Naive thymus-derived CD8-positive, alpha-beta T cell (primary cell): ENCODE results near the gene VAMP8. TPM values are rescaled to one million over a fixed set of nuclear protein-coding genes. Genes with fewer than 3 reads are reported as not detected.
"Not testable (repeated sequence)": the region's sequence is repeated elsewhere in the genome, so short reads cannot be mapped to it uniquely, and the experiment has no call there.

Experiments
- ATAC-seq, 2 donors: fragments of 150-1000 bp; cut with Tn5 transposase in 1 of 2; sonication (Bioruptor Pico), chemical (Tn5 transposase) in 1 of 2; 1 replicate in 1 of 2; 2 replicates in 1 of 2; pipeline ENCODE4 v1.10.0; 2021; ENCODE audit warnings: mild to moderate bottlenecking in 2 of 2, moderate library complexity in 2 of 2
- POLR2A ChIA-PET: fragments of 350-600 bp; sonication (Branson Sonifier 250); formaldehyde crosslinking; loops from one replicate; lab custom pipeline; 2021; ENCODE audit warnings: antibody characterized with exemption; lab: Charles Lee
- DNase-seq, 10 donors: peaks; one replicate each; pipeline versions ENCODE4 v3.0.0 to v3.0.0-alpha.2; 2020 to 2022
- H3K27ac Mint-ChIP-seq, 10 donors: one replicate each; pipeline ENCODE4 v1.8.0; 2020 to 2022; ENCODE audit warnings: mild to moderate bottlenecking in 10 of 10, mixed read lengths in 10 of 10, moderate library complexity in 4 of 10, inconsistent platforms in 1 of 10
- H3K27me3 Mint-ChIP-seq, 5 donors: one replicate each; pipeline ENCODE4 v1.8.0; 2021 to 2022; ENCODE audit warnings: mixed read lengths in 5 of 5
- H3K36me3 Mint-ChIP-seq, 3 donors: one replicate each; pipeline ENCODE4 v1.8.0; 2020 to 2022; ENCODE audit warnings: mixed read lengths in 3 of 3, mild to moderate bottlenecking in 2 of 3, inconsistent platforms in 1 of 3
- H3K4me1 Mint-ChIP-seq, 4 donors: one replicate each; pipeline ENCODE4 v1.8.0; 2021 to 2022; ENCODE audit warnings: mixed read lengths in 4 of 4
- H3K4me3 Mint-ChIP-seq, 10 donors: one replicate each; pipeline ENCODE4 v1.8.0; 2020 to 2022; ENCODE audit warnings: mild to moderate bottlenecking in 10 of 10, mixed read lengths in 10 of 10, moderate library complexity in 6 of 10, inconsistent platforms in 1 of 10
- H3K9me3 Mint-ChIP-seq, 9 donors: one replicate each; pipeline ENCODE4 v1.8.0; 2020 to 2022; ENCODE audit warnings: mixed read lengths in 9 of 9, mild to moderate bottlenecking in 3 of 9, inconsistent platforms in 1 of 9, moderate library complexity in 1 of 9
- polyA plus RNA-seq, 3 donors: library from polyadenylated mRNA; unstranded; fragments of 300-500 nt; fragmentation: Illumina TruSeq; gene quantifications; one replicate each; pipeline ENCODE4 v1.2.3, GENCODE V29; 2021
- total RNA-seq, 8 experiments: library from RNA in 2 of 8; stranded (reverse) in 2 of 8; gene quantifications; one replicate each; pipeline ENCODE4 v1.2.3 and lab custom pipeline; 2021 to 2026

The VAMP8 gene
- total and polyA plus RNA-seq, 5 experiments from 2014 or later, result 71.4 to 405 (median 321) TPM

GRCh38 chr2:85613717-85614515, 36.5 kb downstream of the VAMP8 start:
- no peak for ATAC-seq
- H3K27ac Mint-ChIP-seq, result peak overlapping the region in 5 of 10 donors; percentile 20 to 78 (median 50)

GRCh38 chr2:85614757-85615156, 37.4 kb downstream of the VAMP8 start:
- H3K36me3 Mint-ChIP-seq, result peaks cover 0 to 24% (median 0%) of the 10 kb centered on the region in 3 donors
- H3K4me1 Mint-ChIP-seq, result peaks cover 6 to 47% (median 32%) of the 10 kb centered on the region in 4 donors
- peak overlapping the region in 4 of 10 donors; percentile 34 to 61 (median 52) for H3K27ac Mint-ChIP-seq
- POLR2A ChIA-PET, result interaction anchor here (0.8 to 2.7 kb wide), 6 partner anchors 8 to 31 kb away, joined by 3 to 10 read pairs (median 6); partner anchors contain the start of genes RNF181, TMEM150A and VAMP5
- not testable (repeated sequence) for DNase-seq, ATAC-seq, H3K9me3 Mint-ChIP-seq, H3K27me3 Mint-ChIP-seq
- peak overlapping the region in 3 of 10 donors; percentile 42 to 60 (median 48) for H3K4me3 Mint-ChIP-seq

More at GRCh38 chr2:85613717-85614515, 36.5 kb downstream of the VAMP8 start:
- no peaks in the 10 kb centered on the region for H3K9me3 Mint-ChIP-seq
- peak overlapping the region in 5 of 10 donors; percentile 3 to 69 (median 46) for H3K4me3 Mint-ChIP-seq
- H3K4me1 Mint-ChIP-seq, result peaks cover 7 to 49% (median 33%) of the 10 kb centered on the region in 4 donors
- peaks cover 0 to 21% (median under 1%) of the 10 kb centered on the region in 3 donors for H3K36me3 Mint-ChIP-seq
- POLR2A ChIA-PET, result interaction anchor here (0.6 to 2.8 kb wide), 5 partner anchors 10 to 75 kb away, joined by 3 to 23 read pairs (median 3); partner anchors contain the start of genes MAT2A and TMEM150A
- DNase-seq, result no peak
- no peaks in the 10 kb centered on the region for H3K27me3 Mint-ChIP-seq

GRCh38 chr2:85615413-85615728, 38.0 kb downstream of the VAMP8 start:
- H3K4me1 Mint-ChIP-seq, result peaks cover 6 to 43% (median 30%) of the 10 kb centered on the region in 4 donors
- peak overlapping the region in 9 of 10 donors; percentile 55 to 98 (median 96) for H3K27ac Mint-ChIP-seq
- POLR2A ChIA-PET, result interaction anchor here (0.7 to 2.7 kb wide), 10 partner anchors 9 to 288 kb away, joined by 3 to 10 read pairs (median 6); partner anchors contain the start of genes MAT2A, RNF181, TGOLN2 and TMEM150A
- H3K4me3 Mint-ChIP-seq, result peak overlapping the region in 6 of 10 donors; percentile 94 to 98 (median 96)
- peaks cover 0 to 23% (median 0%) of the 10 kb centered on the region in 3 donors for H3K36me3 Mint-ChIP-seq
- no peaks in the 10 kb centered on the region for H3K9me3 Mint-ChIP-seq
- ATAC-seq, result no peak
- no peak for DNase-seq
- no peaks in the 10 kb centered on the region for H3K27me3 Mint-ChIP-seq

DNA sequence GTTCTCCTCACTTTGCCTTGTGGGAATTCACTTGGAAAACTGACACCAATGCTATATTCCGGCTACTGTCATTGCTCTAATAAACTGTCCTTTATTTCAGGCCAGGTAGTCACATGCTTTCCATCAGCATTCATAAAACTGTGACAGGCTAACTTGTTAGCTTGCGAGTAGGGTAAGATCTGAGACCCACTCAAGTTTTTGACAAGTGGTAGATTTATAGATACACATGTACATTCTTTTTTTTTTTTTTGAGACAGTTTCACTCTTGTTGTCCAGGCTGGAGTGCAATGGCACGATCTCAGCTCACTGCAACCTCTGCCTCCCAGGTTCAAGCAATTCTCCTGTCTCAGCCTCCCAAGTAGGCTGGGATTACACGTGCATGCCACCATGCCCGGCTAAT, 40.3 kb downstream of the VAMP8 start:
- not testable (repeated sequence) for H3K27me3 Mint-ChIP-seq, ATAC-seq, DNase-seq, H3K9me3 Mint-ChIP-seq
- H3K4me3 Mint-ChIP-seq, result peak overlapping the region; percentile 33 to 99 (median 96)
- peaks cover 4 to 35% (median 22%) of the 10 kb centered on the region in 4 donors for H3K4me1 Mint-ChIP-seq
- POLR2A ChIA-PET, result interaction anchor here (0.6 to 2.3 kb wide), 3 partner anchors 9 to 79 kb away, joined by 3 to 7 read pairs (median 4); partner anchors contain the start of gene MAT2A
- peaks cover 0 to 40% (median 5%) of the 10 kb centered on the region in 3 donors for H3K36me3 Mint-ChIP-seq
- peak overlapping the region in 8 of 10 donors; percentile 22 to 96 (median 61) for H3K27ac Mint-ChIP-seq

- Mint-ChIP-seq H3K9me3 (no peaks in the 10 kb centered on the region), H3K36me3 (peaks cover 0 to 57% (median 7%) of the 10 kb centered on the region in 3 donors), H3K4me3 (no peak overlapping the region), H3K4me1 (peaks cover 6 to 35% (median 23%) of the 10 kb centered on the region in 4 donors), H3K27ac (peak overlapping the region in 1 of 10 donors; percentile 65), H3K27me3 (no peaks in the 10 kb centered on the region)
- ATAC-seq (no peak), DNase-seq (no peak)
- POLR2A ChIA-PET, result interaction anchor here (1.2 to 1.6 kb wide), 2 partner anchors 9 to 24 kb away, joined by 3 to 5 read pairs; partner anchors contain the start of gene RNF181
Observed at GRCh38 chr2:85619617-85620016, 42.2 kb downstream of the VAMP8 start.

- POLR2A ChIA-PET, result interaction anchor here (1.4 kb wide), 1 partner anchor 9 kb away, joined by 3 read pairs; the partner anchor contains the start of gene C2orf68
- Mint-ChIP-seq H3K9me3 (no peaks in the 10 kb centered on the region), H3K36me3 (peaks cover 0 to 74% (median 9%) of the 10 kb centered on the region in 3 donors), H3K4me1 (peaks cover 4 to 31% (median 19%) of the 10 kb centered on the region in 4 donors), H3K27me3 (no peaks in the 10 kb centered on the region), H3K27ac (peak overlapping the region in 1 of 10 donors; percentile 60), H3K4me3 (no peak overlapping the region)
- ATAC-seq, result no peak
- DNase-seq, result no peak
Observed at GRCh38 chr2:85621338-85621737, 44.0 kb downstream of the VAMP8 start.

- Mint-ChIP-seq H3K27me3 (no peaks in the 10 kb centered on the region), H3K27ac (peak overlapping the region in 3 of 10 donors; percentile 18 to 38 (median 34)), H3K4me3 (no peak overlapping the region), H3K9me3 (no peaks in the 10 kb centered on the region), H3K4me1 (peaks cover 6 to 22% (median 16%) of the 10 kb centered on the region in 4 donors), H3K36me3 (peaks cover 0 to 88% (median 14%) of the 10 kb centered on the region in 3 donors)
- ATAC-seq, result no peak
- POLR2A ChIA-PET, result no interaction called here
- DNase-seq, result no peak
Observed at GRCh38 chr2:85623991-85624390, 46.6 kb downstream of the VAMP8 start.

GRCh38 chr2:85628658-85629057, 51.3 kb downstream of the VAMP8 start:
- POLR2A ChIA-PET, result interaction anchor here (0.6 to 2.0 kb wide), 6 partner anchors 8 to 477 kb away, joined by 3 to 7 read pairs (median 4); partner anchors contain the start of genes POLR1A, PTCD3 and RNF181
- DNase-seq (peak in 2 of 10 donors; percentile 23 to 46), ATAC-seq (peak; percentile 84 to 94)
- no peaks in the 10 kb centered on the region for H3K9me3 Mint-ChIP-seq
- H3K4me3 Mint-ChIP-seq, result peak overlapping the region in 4 of 10 donors; percentile 26 to 45 (median 42)
- peaks cover 8 to 20% (median 18%) of the 10 kb centered on the region in 4 donors for H3K4me1 Mint-ChIP-seq
- H3K27me3 Mint-ChIP-seq, result no peaks in the 10 kb centered on the region
- H3K36me3 Mint-ChIP-seq, result peaks cover 0 to 96% (median 28%) of the 10 kb centered on the region in 3 donors
- H3K27ac Mint-ChIP-seq, result peak overlapping the region; percentile 24 to 91 (median 84)

- Mint-ChIP-seq H3K9me3 (no peaks in the 10 kb centered on the region), H3K36me3 (peaks cover 5 to 94% (median 24%) of the 10 kb centered on the region in 3 donors), H3K4me1 (peaks cover 13 to 30% (median 28%) of the 10 kb centered on the region in 4 donors), H3K27me3 (no peaks in the 10 kb centered on the region), H3K4me3 (no peak overlapping the region), H3K27ac (peak overlapping the region in 2 of 10 donors; percentile 40 to 53)
- ATAC-seq (no peak), DNase-seq (no peak)
- POLR2A ChIA-PET, result interaction anchor here (1.0 kb wide), 1 partner anchor 79 kb away, joined by 4 read pairs; no protein-coding TSS in a partner anchor
Observed at GRCh38 chr2:85631316-85631715, 53.9 kb downstream of the VAMP8 start.

Other genes starting within 250 kb of the VAMP8 start
- gene TGOLN2, start 249.6 kb upstream of the VAMP8 start, total RNA-seq, result 100 to 1,000 TPM; 215 to 227 TPM
- gene TGOLN2, start 249.6 kb upstream of the VAMP8 start, polyA plus RNA-seq, result 10 to 100 TPM; 55.6 to 80.0 (median 65.1) TPM
- gene RETSAT, start 223.1 kb upstream of the VAMP8 start, total RNA-seq, result 10 to 100 TPM; 21.3 to 25.6 TPM
- 10 to 100 TPM in 1 of 3 donors, 1 to 10 TPM in 2; 6.6 to 15.1 (median 9.9) TPM for gene RETSAT, start 223.1 kb upstream of the VAMP8 start, polyA plus RNA-seq
- gene ELMOD3, start 222.8 kb upstream of the VAMP8 start, total RNA-seq, result 10 to 100 TPM; 27.7 to 29.3 TPM
- gene ELMOD3, start 222.8 kb upstream of the VAMP8 start, polyA plus RNA-seq, result 10 to 100 TPM in 2 of 3 donors, 1 to 10 TPM in 1; 6.3 to 14.5 (median 11.8) TPM
- gene CAPG, start 167.2 kb upstream of the VAMP8 start, total RNA-seq, result 1 to 10 TPM; 5.7 to 8.0 TPM
- 10 to 100 TPM; 15.7 to 18.6 (median 16.8) TPM for gene CAPG, start 167.2 kb upstream of the VAMP8 start, polyA plus RNA-seq
- gene SH2D6, start 158.9 kb upstream of the VAMP8 start, total RNA-seq, result 1 to 10 TPM; 1.3 to 2.2 TPM
- gene SH2D6, start 158.9 kb upstream of the VAMP8 start, polyA plus RNA-seq, result not detected
- 100 to 1,000 TPM; 192 to 205 TPM for gene MAT2A, start 38.4 kb upstream of the VAMP8 start, total RNA-seq
- gene MAT2A, start 38.4 kb upstream of the VAMP8 start, polyA plus RNA-seq, result 100 to 1,000 TPM in 1 of 3 donors, 10 to 100 TPM in 2; 68.1 to 103 (median 73.0) TPM
- 10 to 100 TPM; 30.9 to 35.8 TPM for gene GGCX, start 16.1 kb upstream of the VAMP8 start, total RNA-seq
- 10 to 100 TPM; 10.4 to 14.6 (median 14.0) TPM for gene GGCX, start 16.1 kb upstream of the VAMP8 start, polyA plus RNA-seq
- 10 to 100 TPM; 24.6 to 24.7 TPM for gene VAMP5, start 6.8 kb downstream of the VAMP8 start, total RNA-seq
- 100 to 1,000 TPM; 135 to 143 (median 139) TPM for gene VAMP5, start 6.8 kb downstream of the VAMP8 start, polyA plus RNA-seq
- 10 to 100 TPM; 66.0 to 73.8 TPM for gene RNF181, start 18.2 kb downstream of the VAMP8 start, total RNA-seq
- 100 to 1,000 TPM; 165 to 206 (median 173) TPM for gene RNF181, start 18.2 kb downstream of the VAMP8 start, polyA plus RNA-seq
- gene TMEM150A, start 25.1 kb downstream of the VAMP8 start, total RNA-seq, result 10 to 100 TPM; 14.1 to 15.9 TPM
- gene TMEM150A, start 25.1 kb downstream of the VAMP8 start, polyA plus RNA-seq, result 10 to 100 TPM; 11.6 to 15.1 (median 13.8) TPM
- 10 to 100 TPM; 86.4 to 95.2 TPM for gene C2orf68, start 34.5 kb downstream of the VAMP8 start, total RNA-seq
- gene C2orf68, start 34.5 kb downstream of the VAMP8 start, polyA plus RNA-seq, result 10 to 100 TPM; 15.7 to 21.1 (median 20.4) TPM
- 10 to 100 TPM; 53.0 to 59.5 TPM for gene USP39, start 38.6 kb downstream of the VAMP8 start, total RNA-seq
- 10 to 100 TPM; 56.4 to 69.3 (median 57.9) TPM for gene USP39, start 38.6 kb downstream of the VAMP8 start, polyA plus RNA-seq
- not detected for gene SFTPB, start 90.6 kb downstream of the VAMP8 start, total RNA-seq
- under 1 TPM in 1 of 3 donors, not detected in 2; 0.06 TPM for gene SFTPB, start 90.6 kb downstream of the VAMP8 start, polyA plus RNA-seq
- 1 to 10 TPM; 5.3 to 7.3 TPM for gene GNLY, start 116.8 kb downstream of the VAMP8 start, total RNA-seq
- 1,000 to 10,000 TPM in 1 of 3 donors, 10 to 100 TPM in 2; 21.0 to 1,108 (median 35.6) TPM for gene GNLY, start 116.8 kb downstream of the VAMP8 start, polyA plus RNA-seq
- gene ATOH8, start 176.4 kb downstream of the VAMP8 start, total RNA-seq, result not detected
- gene ATOH8, start 176.4 kb downstream of the VAMP8 start, polyA plus RNA-seq, result not detected